Mesothelial cell of epicardium (in vitro differentiated cells): ENCODE results near the gene DDX39B. TPM values are rescaled to one million over a fixed set of nuclear protein-coding genes. Genes with fewer than 3 reads are reported as not detected.
"Not testable (repeated sequence)": the region's sequence is repeated elsewhere in the genome, so short reads cannot be mapped to it uniquely, and the experiment has no call there.

Experiments
- DNase-seq, 2 experiments: peaks; one replicate each; pipeline ENCODE4 v3.0.0; 2021; ENCODE audit warnings: low spot score in 2 of 2; ENCODE audit not compliant: unreplicated experiment in 2 of 2
- H3K27ac Mint-ChIP-seq: 2 replicates; pipeline ENCODE4 v1.8.0; 2021; ENCODE audit warnings: mixed read lengths
- H3K27me3 Mint-ChIP-seq: 2 replicates; pipeline ENCODE4 v1.8.0; 2021; ENCODE audit warnings: low read depth, mixed read lengths
- H3K36me3 Mint-ChIP-seq: 2 replicates; pipeline ENCODE4 v1.8.0; 2021; ENCODE audit warnings: mixed read lengths
- H3K4me1 Mint-ChIP-seq: 2 replicates; pipeline ENCODE4 v1.8.0; 2021; ENCODE audit warnings: mixed read lengths
- H3K4me3 Mint-ChIP-seq: 2 replicates; pipeline ENCODE4 v1.8.0; 2021; ENCODE audit warnings: mild to moderate bottlenecking, moderate library complexity, mixed read lengths
- H3K9me3 Mint-ChIP-seq: 2 replicates; pipeline ENCODE4 v1.8.0; 2021; ENCODE audit warnings: mixed read lengths
- total RNA-seq: library from RNA; stranded (reverse); gene quantifications from 3 replicates; pipeline ENCODE4 v1.2.1, GENCODE V29; 2021
- TF ChIP-seq, protein P1 (sequence below): fragments of 200-600 bp; sonication (generic); IDR thresholded peaks from one replicate; pipeline ENCODE4 v1.5.0; 2021; ENCODE audit warnings: antibody characterized with exemption; ENCODE audit not compliant: unreplicated experiment

The DDX39B gene
- total RNA-seq, 1 donor from 2014 or later: 649 TPM

DNA sequence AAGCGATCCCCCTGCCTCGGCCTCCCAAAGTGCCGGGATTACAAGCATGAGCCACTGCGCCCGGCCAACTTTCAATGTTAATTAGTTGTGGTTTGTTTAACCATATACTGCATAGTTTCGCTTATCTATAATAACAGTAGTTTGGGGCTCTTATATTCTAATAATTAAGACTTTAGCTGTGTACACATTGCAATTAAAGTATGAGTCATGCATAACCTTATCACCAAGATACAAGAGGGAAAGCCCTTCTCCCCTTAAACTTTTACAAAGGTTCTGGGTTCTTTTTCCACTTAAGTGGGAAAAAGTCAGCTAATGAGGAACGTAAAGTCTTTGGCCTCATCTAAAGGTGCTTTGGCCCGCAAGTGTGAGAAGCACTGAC, 16.3 kb downstream of the DDX39B start:
- DNase-seq: no peak
- H3K4me3 Mint-ChIP-seq: no peak overlapping the region
- H3K9me3 Mint-ChIP-seq: no peaks in the 10 kb centered on the region
- no peak overlapping the region for H3K27ac Mint-ChIP-seq
- peaks cover 7% of the 10 kb centered on the region for H3K36me3 Mint-ChIP-seq
- H3K27me3 Mint-ChIP-seq: peaks cover 9% of the 10 kb centered on the region
- TF ChIP-seq, protein P1, sequence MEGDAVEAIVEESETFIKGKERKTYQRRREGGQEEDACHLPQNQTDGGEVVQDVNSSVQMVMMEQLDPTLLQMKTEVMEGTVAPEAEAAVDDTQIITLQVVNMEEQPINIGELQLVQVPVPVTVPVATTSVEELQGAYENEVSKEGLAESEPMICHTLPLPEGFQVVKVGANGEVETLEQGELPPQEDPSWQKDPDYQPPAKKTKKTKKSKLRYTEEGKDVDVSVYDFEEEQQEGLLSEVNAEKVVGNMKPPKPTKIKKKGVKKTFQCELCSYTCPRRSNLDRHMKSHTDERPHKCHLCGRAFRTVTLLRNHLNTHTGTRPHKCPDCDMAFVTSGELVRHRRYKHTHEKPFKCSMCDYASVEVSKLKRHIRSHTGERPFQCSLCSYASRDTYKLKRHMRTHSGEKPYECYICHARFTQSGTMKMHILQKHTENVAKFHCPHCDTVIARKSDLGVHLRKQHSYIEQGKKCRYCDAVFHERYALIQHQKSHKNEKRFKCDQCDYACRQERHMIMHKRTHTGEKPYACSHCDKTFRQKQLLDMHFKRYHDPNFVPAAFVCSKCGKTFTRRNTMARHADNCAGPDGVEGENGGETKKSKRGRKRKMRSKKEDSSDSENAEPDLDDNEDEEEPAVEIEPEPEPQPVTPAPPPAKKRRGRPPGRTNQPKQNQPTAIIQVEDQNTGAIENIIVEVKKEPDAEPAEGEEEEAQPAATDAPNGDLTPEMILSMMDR: no peak
- H3K4me1 Mint-ChIP-seq: no peaks in the 10 kb centered on the region

DNA sequence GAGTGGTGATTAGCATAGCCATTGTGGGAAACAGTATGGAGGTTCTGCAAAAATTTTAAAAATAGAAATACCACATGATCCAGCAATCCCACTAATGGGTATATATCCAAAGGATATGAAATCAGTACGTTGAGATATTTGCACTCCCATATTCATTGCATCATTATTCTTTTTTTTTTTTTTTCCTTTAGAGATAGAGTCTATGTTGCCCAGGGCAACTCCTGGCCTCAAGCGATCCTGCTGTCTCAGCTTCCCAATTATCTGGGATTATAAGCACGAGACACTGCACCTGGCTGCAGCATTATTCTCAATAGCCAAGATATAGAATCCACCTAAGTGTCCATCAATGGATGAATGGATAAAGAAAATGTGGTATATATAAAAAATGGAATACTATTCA, 20.0 kb downstream of the DDX39B start:
- Mint-ChIP-seq H3K27ac (no peak overlapping the region), H3K4me3 (no peak overlapping the region), H3K36me3 (no peaks in the 10 kb centered on the region), H3K9me3 (no peaks in the 10 kb centered on the region), H3K27me3 (peaks cover 29% of the 10 kb centered on the region), H3K4me1 (no peaks in the 10 kb centered on the region)
- TF ChIP-seq, protein P1: no peak
- no peak for DNase-seq

DNA sequence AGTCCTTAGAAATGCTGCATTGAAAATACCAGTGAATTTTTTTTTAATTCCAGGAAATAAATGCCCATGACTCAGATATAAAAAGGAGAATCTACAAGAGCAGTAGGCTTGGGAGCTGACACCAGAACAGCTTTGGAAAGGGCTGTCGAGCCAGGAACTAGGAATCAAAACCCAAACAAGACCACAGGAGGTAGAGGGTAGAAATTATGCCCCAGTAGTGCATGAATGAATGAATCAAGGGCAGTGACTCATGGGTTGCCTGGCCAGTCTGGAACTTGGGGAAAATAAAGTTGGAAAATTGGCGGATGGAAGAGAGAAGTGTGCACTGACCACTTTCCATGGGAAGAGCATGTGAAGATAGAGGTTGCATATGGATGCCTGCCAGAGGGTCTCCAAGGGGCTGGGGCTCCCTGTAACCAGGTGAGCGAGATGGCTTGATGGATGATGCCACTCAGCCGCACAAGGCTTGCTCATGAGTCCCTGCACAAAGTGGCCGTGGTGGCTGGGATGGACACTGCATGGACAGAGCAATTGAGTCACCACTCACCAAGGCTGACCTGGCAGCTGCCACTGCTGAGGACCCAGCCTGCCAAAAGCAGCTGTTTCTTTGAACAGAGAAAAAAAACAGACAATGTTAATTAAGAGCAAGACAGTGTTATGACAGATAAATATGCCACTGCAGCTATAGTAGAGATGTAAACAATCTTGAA, 28.2 kb downstream of the DDX39B start:
- Mint-ChIP-seq H3K4me1 (no peaks in the 10 kb centered on the region), H3K27ac (no peak overlapping the region), H3K27me3 (peaks cover 53% of the 10 kb centered on the region), H3K4me3 (no peak overlapping the region), H3K9me3 (no peaks in the 10 kb centered on the region), H3K36me3 (no peaks in the 10 kb centered on the region)
- no peak for DNase-seq
- TF ChIP-seq, protein P1: no peak

DNA sequence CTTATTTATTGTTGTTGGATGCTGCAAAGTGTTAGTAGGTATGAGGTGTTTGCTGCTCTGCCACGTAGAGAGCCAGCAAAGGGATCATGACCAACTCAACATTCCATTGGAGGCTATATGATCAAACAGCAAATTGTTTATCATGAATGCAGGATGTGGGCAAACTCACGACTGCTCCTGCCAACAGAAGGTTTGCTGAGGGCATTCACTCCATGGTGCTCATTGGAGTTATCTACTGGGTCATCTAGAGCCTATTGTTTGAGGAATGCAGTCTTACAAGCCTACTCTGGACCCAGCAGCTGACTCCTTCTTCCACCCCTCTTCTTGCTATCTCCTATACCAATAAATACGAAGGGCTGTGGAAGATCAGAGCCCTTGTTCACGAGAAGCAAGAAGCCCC, 31.8 kb downstream of the DDX39B start:
- DNase-seq: no peak
- H3K4me1 Mint-ChIP-seq: no peaks in the 10 kb centered on the region
- H3K9me3 Mint-ChIP-seq: no peaks in the 10 kb centered on the region
- H3K27me3 Mint-ChIP-seq: peaks cover 41% of the 10 kb centered on the region
- no peak overlapping the region for H3K4me3 Mint-ChIP-seq
- no peak overlapping the region for H3K27ac Mint-ChIP-seq
- TF ChIP-seq, protein P1: no peak
- H3K36me3 Mint-ChIP-seq: no peaks in the 10 kb centered on the region

DNA sequence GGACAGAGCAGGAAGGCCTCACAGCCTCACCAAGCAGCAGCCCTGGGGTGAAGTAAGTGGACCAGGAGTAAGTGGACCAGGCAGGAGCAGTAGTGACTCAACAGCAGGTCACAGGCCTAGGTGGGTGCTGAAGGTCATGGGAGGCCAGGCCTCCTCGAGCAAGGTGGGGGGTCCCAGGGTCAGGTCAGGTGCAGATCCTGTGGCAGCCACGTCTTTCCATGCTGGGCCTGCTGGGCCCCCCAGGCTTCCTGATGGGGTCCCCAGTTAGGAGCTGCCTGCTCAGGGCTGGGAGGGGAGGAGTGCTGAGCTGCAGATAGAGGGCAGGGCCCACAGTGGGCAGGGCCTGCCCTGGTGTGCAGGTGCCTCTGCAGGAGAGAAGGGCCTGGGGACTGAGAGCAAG, 32.8 kb downstream of the DDX39B start:
- not testable (repeated sequence) for H3K4me3 Mint-ChIP-seq, H3K4me1 Mint-ChIP-seq, H3K27ac Mint-ChIP-seq, H3K9me3 Mint-ChIP-seq, DNase-seq, H3K36me3 Mint-ChIP-seq
- peaks cover 39% of the 10 kb centered on the region for H3K27me3 Mint-ChIP-seq

DNA sequence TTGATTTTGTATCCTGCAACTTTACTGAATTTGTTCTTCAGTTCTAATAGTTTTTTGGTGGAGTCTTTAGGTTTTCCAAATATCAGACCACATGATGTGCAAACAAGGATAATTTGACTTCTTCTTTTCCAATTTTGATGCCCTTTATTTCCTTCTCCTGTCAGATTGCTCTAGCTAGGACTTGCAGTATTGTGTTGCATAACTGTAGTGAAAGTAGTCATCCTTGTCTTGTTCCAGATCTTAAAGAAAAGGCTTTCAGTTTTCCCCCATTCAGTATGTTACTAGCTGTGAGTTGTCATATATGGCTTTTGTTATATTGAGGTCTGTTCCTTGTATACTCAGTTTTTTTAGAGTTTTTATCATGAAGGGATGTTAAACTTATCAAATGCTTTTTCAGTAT, 39.2 kb downstream of the DDX39B start:
- peaks cover 80% of the 10 kb centered on the region for H3K27me3 Mint-ChIP-seq
- H3K9me3 Mint-ChIP-seq: peaks cover 7% of the 10 kb centered on the region
- H3K27ac Mint-ChIP-seq: no peak overlapping the region
- no peak for DNase-seq
- no peak overlapping the region for H3K4me3 Mint-ChIP-seq
- peaks cover 1% of the 10 kb centered on the region for H3K36me3 Mint-ChIP-seq
- TF ChIP-seq, protein P1: no peak
- peaks cover 12% of the 10 kb centered on the region for H3K4me1 Mint-ChIP-seq

DNA sequence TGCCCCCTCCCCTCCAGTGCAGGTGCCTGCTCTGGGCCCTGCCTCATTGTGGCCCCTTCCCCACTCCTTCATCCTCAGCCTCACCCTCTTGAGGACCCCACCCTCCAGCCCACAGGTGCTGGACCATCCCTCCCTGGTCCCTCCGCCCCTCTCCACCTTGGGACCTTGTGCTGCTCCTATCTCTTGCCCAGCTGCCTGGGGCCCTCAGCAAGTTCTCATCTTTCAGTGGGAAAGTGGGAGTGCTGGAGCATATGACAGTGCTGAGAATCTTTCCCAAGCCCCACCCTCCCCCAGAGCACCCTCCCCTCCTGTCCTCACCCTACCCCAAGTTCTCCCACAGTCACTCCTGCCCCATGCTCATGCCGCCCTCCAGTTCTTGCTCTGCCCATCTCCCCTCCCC, 42.2 kb downstream of the DDX39B start:
- DNase-seq, H3K9me3 Mint-ChIP-seq, H3K27ac Mint-ChIP-seq, H3K36me3 Mint-ChIP-seq: not testable (repeated sequence)
- peaks cover 20% of the 10 kb centered on the region for H3K4me1 Mint-ChIP-seq
- peaks cover 92% of the 10 kb centered on the region for H3K27me3 Mint-ChIP-seq
- H3K4me3 Mint-ChIP-seq: peak overlapping the region; percentile 67
